Measurements from ENCODE around the gene PLEKHA5.

The PLEKHA5 gene

GRCh38 chr12:19183121-19183838 lies 53.7 kb downstream of the PLEKHA5 start:
- Histone ChIP-seq H2AFZ (ENCODE audit: low read length) (no peak overlapping the region), H3K79me2 (ENCODE audit: insufficient read depth, low read length) (no peaks in the 10 kb centered on the region), H3K9ac (ENCODE audit: low read length) (no peak overlapping the region), H3K4me3 (ENCODE audit: low read depth, low read length, poor library complexity, severe bottlenecking) (no peak overlapping the region), H4K20me1 (ENCODE audit: insufficient read depth, low read length) (no peaks in the 10 kb centered on the region), H3K27ac (ENCODE audit: low read depth, low read length, poor library complexity, severe bottlenecking) (no peak overlapping the region), H3K27me3 (ENCODE audit: insufficient read depth, low read length) (no peaks in the 10 kb centered on the region), H3K9me2 (ENCODE audit: low read depth, low read length) (no peaks in the 10 kb centered on the region), H3F3A (ENCODE audit: insufficient read depth, low read length) (no peaks in the 10 kb centered on the region), H3K4me1 (ENCODE audit: insufficient read depth, low read length, severe bottlenecking) (no peaks in the 10 kb centered on the region), H3K4me2 (ENCODE audit: low read length) (no peak overlapping the region), H3K9me3 (ENCODE audit: low read length) (no peaks in the 10 kb centered on the region), H3K36me3 (ENCODE audit: insufficient read depth, low read length) (no peaks in the 10 kb centered on the region)
- TF ChIP-seq CTCF (IDR thresholded peaks at IDR 0.05; ENCODE audit: low read length) (no peak), EZH2 (IDR thresholded peaks at IDR 0.05; ENCODE audit: borderline replicate concordance, low read length) (no peak)

DNA sequence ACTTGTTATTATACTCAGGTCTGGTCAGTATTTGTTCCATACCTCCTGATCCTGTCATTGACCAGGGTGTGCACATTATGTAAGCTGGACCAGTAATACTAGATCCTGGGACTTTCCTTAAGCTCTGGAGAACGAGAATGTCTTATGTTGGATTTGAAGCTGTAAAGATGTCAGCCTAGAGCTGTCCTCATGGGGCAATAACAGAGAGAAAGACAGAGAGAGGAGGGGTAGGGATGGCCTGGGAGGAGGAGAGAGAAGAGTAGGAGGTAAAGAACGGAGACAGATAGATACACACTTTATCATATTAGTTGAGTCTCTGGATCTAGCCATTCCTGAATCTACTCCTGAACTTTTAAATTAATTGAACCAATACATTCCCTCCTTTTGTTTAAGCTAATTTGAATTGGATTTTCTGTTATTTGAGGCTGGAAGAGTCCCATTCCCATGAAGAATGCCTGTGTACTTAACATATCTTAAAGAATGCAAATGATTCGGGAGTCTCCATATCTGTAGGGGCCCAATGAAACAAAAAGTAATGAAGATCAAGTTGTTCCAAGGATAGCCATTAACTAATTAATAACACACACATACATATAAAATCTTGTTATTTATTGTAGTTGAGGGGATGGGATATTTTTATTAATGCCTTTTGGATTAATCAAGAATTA lies 55.9 kb downstream of the PLEKHA5 start:
- no peaks in the 10 kb centered on the region for H3K79me2 ChIP-seq (ENCODE audit: insufficient read depth, low read length)
- H3K36me3 ChIP-seq (ENCODE audit: insufficient read depth, low read length) = no peaks in the 10 kb centered on the region
- no peaks in the 10 kb centered on the region for H3K9me3 ChIP-seq (ENCODE audit: low read length)
- no peak overlapping the region for H3K4me3 ChIP-seq (ENCODE audit: low read depth, low read length, poor library complexity, severe bottlenecking)
- H3K27ac ChIP-seq (ENCODE audit: low read depth, low read length, poor library complexity, severe bottlenecking) = no peak overlapping the region
- H3K9me2 ChIP-seq (ENCODE audit: low read depth, low read length) = no peaks in the 10 kb centered on the region
- no peaks in the 10 kb centered on the region for H3K27me3 ChIP-seq (ENCODE audit: insufficient read depth, low read length)
- H4K20me1 ChIP-seq (ENCODE audit: insufficient read depth, low read length) = no peaks in the 10 kb centered on the region
- no peak overlapping the region for H3K9ac ChIP-seq (ENCODE audit: low read length)
- no peaks in the 10 kb centered on the region for H3K4me1 ChIP-seq (ENCODE audit: insufficient read depth, low read length, severe bottlenecking)
- no peak overlapping the region for H2AFZ ChIP-seq (ENCODE audit: low read length)
- TF ChIP-seq CTCF (IDR thresholded peaks at IDR 0.05; ENCODE audit: low read length) (no peak), EZH2 (IDR thresholded peaks at IDR 0.05; ENCODE audit: borderline replicate concordance, low read length) (no peak)
- H3K4me2 ChIP-seq (ENCODE audit: low read length) = no peak overlapping the region
- H3F3A ChIP-seq (ENCODE audit: insufficient read depth, low read length) = no peaks in the 10 kb centered on the region

DNA sequence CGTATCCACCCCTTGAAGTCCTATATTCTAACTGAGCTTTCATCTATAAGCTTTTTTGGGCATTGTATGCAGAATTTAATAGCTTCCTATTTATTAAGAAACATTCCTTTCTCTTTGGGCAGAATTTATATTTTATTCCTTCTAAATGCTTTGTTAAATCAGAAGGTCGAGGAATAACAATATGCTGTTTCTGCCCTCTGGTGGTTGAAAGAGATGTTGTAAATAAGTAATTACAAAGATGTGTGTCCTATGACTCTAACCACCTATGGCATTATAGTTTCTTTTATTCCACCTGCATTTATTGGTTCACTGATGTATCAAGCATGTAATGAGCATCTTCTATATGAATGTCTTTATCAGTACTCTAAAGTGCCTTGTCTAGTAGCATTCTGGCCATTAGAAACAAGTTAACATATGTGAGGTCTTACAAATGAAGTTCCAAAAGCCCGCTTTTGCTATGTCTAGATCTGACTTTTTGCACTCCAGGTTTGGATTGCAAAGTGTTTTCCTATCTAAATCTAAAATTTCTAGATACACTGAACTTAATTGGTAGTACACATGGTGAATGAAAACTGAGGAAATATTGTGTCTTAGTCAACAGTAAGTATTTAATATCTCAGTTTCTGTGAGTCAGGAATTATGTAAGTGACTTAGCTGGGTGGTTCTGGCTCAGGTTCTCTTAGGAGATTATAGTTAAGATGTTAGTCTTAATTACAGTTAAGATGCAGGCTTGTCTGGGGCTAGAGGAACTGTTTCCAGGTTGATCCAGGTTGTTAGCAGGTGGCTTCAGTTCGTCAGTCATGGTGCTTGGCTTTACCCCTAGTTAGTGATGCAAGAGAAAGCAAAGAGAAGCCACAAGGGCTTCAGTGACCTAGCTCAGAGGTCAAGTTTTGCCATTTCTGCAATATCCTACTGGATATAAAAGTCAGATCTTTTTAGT lies 57.5 kb downstream of the PLEKHA5 start:
- H3K27me3 ChIP-seq (ENCODE audit: insufficient read depth, low read length) = no peaks in the 10 kb centered on the region
- no peaks in the 10 kb centered on the region for H3K36me3 ChIP-seq (ENCODE audit: insufficient read depth, low read length)
- H3K9me3 ChIP-seq (ENCODE audit: low read length) = no peaks in the 10 kb centered on the region
- H4K20me1 ChIP-seq (ENCODE audit: insufficient read depth, low read length) = no peaks in the 10 kb centered on the region
- H3K9me2 ChIP-seq (ENCODE audit: low read depth, low read length) = no peaks in the 10 kb centered on the region
- no peak overlapping the region for H3K4me2 ChIP-seq (ENCODE audit: low read length)
- no peak overlapping the region for H3K9ac ChIP-seq (ENCODE audit: low read length)
- no peaks in the 10 kb centered on the region for H3K79me2 ChIP-seq (ENCODE audit: insufficient read depth, low read length)
- H3K4me3 ChIP-seq (ENCODE audit: low read depth, low read length, poor library complexity, severe bottlenecking) = no peak overlapping the region
- H3K27ac ChIP-seq (ENCODE audit: low read depth, low read length, poor library complexity, severe bottlenecking) = no peak overlapping the region
- no peaks in the 10 kb centered on the region for H3F3A ChIP-seq (ENCODE audit: insufficient read depth, low read length)
- TF ChIP-seq CTCF (IDR thresholded peaks at IDR 0.05; ENCODE audit: low read length) (peak; percentile 60; the same call in 1 of the 2 replicates), EZH2 (IDR thresholded peaks at IDR 0.05; ENCODE audit: borderline replicate concordance, low read length) (no peak)
- H2AFZ ChIP-seq (ENCODE audit: low read length) = no peak overlapping the region
- no peaks in the 10 kb centered on the region for H3K4me1 ChIP-seq (ENCODE audit: insufficient read depth, low read length, severe bottlenecking)

Data from OCI-LY1 (cell line).